GM19324 (cell line): ENCODE measurements around the gene ESYT2.

Experiments used
- ATAC-seq: cut with Tn5 transposase; IDR thresholded peaks from one replicate; pipeline ENCODE4 v1.9.1; 2021; ENCODE audit warnings: mild to moderate bottlenecking, moderate library complexity; ENCODE audit not compliant: unreplicated experiment, low FRiP score

ESYT2 gene

GRCh38 chr7:158730383-158731346 is 98.6 kb downstream of the ESYT2 start:
- ATAC-seq: no peak

GRCh38 chr7:158729646-158730382 is 99.5 kb downstream of the ESYT2 start:
- ATAC-seq: no peak

GRCh38 chr7:158728911-158729645 is 100.2 kb downstream of the ESYT2 start:
- ATAC-seq: no peak

GRCh38 chr7:158727690-158728089 is 101.6 kb downstream of the ESYT2 start:
- ATAC-seq: no peak

- no peak for ATAC-seq
Measured at GRCh38 chr7:158726277-158726807, 103.0 kb downstream of the ESYT2 start.

- ATAC-seq: no peak
Measured at GRCh38 chr7:158725506-158725800, 103.9 kb downstream of the ESYT2 start.

- no peak for ATAC-seq
Measured at GRCh38 chr7:158724658-158725505, 104.4 kb downstream of the ESYT2 start.

- ATAC-seq: no peak
Measured at GRCh38 chr7:158723714-158724385, 105.5 kb downstream of the ESYT2 start.

GRCh38 chr7:158723266-158723665 is 106.0 kb downstream of the ESYT2 start:
- no peak for ATAC-seq

GRCh38 chr7:158722574-158723237 is 106.6 kb downstream of the ESYT2 start:
- ATAC-seq: no peak

- ATAC-seq: no peak
Measured at GRCh38 chr7:158720112-158720511, 109.2 kb downstream of the ESYT2 start.

- no peak for ATAC-seq
Measured at GRCh38 chr7:158716802-158717201, 112.5 kb downstream of the ESYT2 start.

- ATAC-seq: no peak
Measured at GRCh38 chr7:158710651-158711102, 118.6 kb downstream of the ESYT2 start.

GRCh38 chr7:158707610-158708009 is 121.7 kb downstream of the ESYT2 start:
- ATAC-seq: no peak

- ATAC-seq: no peak
Measured at GRCh38 chr7:158706710-158707590, 122.4 kb downstream of the ESYT2 start.

- no peak for ATAC-seq
Measured at GRCh38 chr7:158706273-158706704, 123.0 kb downstream of the ESYT2 start.

GRCh38 chr7:158705234-158705850 is 124.0 kb downstream of the ESYT2 start:
- ATAC-seq: no peak
